Liver (tissue), 3 donors: Measurements from ENCODE around the gene TMEM126B.
"Not testable (repeated sequence)": the region's sequence is repeated elsewhere in the genome, so short reads cannot be mapped to it uniquely, and the experiment has no call there.

Experiments used
- EGR1 ChIP-seq, 2 donors: IDR thresholded peaks; 2 replicates each; pipeline ENCODE4 v1.6.1; 2016 to 2018; ENCODE audit warnings: antibody characterized with exemption in 2 of 2, low read depth in 2 of 2
- HNF4A ChIP-seq, 2 donors: conservative IDR thresholded peaks; 2 replicates each; pipeline ENCODE4 v1.6.1; 2016; ENCODE audit warnings: antibody characterized with exemption in 2 of 2, mild to moderate bottlenecking in 2 of 2
- JUND ChIP-seq, 2 donors: IDR thresholded peaks; 2 replicates each; pipeline ENCODE4 v1.6.1; 2016; ENCODE audit warnings: antibody characterized with exemption in 2 of 2
- RAD21 ChIP-seq, 2 donors: IDR thresholded peaks; 2 replicates each; pipeline ENCODE4 v1.6.1; 2016; ENCODE audit warnings: antibody characterized with exemption in 2 of 2, mild to moderate bottlenecking in 2 of 2
- SP1 ChIP-seq: IDR thresholded peaks from 2 replicates; pipeline ENCODE4 v1.6.1; 2018; ENCODE audit warnings: antibody characterized with exemption, mild to moderate bottlenecking
- TAF1 ChIP-seq: conservative IDR thresholded peaks from 2 replicates; pipeline ENCODE4 v1.6.1; 2016; ENCODE audit warnings: antibody characterized with exemption, mild to moderate bottlenecking
- TF ChIP-seq, protein P1 (sequence below): IDR thresholded peaks from 2 replicates; pipeline ENCODE4 v1.6.1; 2016; ENCODE audit warnings: antibody characterized with exemption, mild to moderate bottlenecking
- TF ChIP-seq, protein P2 (sequence below): fragments of 150-350 bp; IDR thresholded peaks from 2 replicates; pipeline ENCODE4 v1.5.1; 2017; ENCODE audit warnings: improper control_type of control experiment, low read depth, low read length; ENCODE audit not compliant: missing input control
- TF ChIP-seq, protein P3 (sequence below): IDR thresholded peaks from 2 replicates; pipeline ENCODE4 v1.6.1; 2016; ENCODE audit warnings: antibody characterized with exemption
- donor health status: healthy.
- donor health status: healthy.

DNA sequence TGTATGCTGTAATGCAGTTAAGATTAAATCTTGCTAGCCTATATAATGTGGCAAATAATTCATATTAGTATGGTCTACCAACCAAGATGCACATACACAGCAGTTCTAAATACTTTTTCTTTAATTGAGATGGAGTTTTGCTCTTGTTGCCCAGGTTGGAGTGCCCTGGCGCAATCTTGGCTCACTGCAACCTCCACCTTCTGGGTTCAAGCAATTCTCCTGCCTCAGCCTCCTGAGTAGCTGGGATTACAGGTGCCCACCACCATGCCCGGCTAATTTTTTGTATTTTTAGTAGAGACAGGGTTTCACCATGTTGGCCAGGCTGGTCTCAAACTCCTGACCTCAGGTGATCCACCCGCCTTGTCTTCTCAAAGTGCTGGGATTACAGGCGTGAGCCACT lies 25.9 kb downstream of the TMEM126B start:
- TF ChIP-seq, protein P1, sequence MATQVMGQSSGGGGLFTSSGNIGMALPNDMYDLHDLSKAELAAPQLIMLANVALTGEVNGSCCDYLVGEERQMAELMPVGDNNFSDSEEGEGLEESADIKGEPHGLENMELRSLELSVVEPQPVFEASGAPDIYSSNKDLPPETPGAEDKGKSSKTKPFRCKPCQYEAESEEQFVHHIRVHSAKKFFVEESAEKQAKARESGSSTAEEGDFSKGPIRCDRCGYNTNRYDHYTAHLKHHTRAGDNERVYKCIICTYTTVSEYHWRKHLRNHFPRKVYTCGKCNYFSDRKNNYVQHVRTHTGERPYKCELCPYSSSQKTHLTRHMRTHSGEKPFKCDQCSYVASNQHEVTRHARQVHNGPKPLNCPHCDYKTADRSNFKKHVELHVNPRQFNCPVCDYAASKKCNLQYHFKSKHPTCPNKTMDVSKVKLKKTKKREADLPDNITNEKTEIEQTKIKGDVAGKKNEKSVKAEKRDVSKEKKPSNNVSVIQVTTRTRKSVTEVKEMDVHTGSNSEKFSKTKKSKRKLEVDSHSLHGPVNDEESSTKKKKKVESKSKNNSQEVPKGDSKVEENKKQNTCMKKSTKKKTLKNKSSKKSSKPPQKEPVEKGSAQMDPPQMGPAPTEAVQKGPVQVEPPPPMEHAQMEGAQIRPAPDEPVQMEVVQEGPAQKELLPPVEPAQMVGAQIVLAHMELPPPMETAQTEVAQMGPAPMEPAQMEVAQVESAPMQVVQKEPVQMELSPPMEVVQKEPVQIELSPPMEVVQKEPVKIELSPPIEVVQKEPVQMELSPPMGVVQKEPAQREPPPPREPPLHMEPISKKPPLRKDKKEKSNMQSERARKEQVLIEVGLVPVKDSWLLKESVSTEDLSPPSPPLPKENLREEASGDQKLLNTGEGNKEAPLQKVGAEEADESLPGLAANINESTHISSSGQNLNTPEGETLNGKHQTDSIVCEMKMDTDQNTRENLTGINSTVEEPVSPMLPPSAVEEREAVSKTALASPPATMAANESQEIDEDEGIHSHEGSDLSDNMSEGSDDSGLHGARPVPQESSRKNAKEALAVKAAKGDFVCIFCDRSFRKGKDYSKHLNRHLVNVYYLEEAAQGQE, result not testable (repeated sequence)
- TF ChIP-seq, protein P2, sequence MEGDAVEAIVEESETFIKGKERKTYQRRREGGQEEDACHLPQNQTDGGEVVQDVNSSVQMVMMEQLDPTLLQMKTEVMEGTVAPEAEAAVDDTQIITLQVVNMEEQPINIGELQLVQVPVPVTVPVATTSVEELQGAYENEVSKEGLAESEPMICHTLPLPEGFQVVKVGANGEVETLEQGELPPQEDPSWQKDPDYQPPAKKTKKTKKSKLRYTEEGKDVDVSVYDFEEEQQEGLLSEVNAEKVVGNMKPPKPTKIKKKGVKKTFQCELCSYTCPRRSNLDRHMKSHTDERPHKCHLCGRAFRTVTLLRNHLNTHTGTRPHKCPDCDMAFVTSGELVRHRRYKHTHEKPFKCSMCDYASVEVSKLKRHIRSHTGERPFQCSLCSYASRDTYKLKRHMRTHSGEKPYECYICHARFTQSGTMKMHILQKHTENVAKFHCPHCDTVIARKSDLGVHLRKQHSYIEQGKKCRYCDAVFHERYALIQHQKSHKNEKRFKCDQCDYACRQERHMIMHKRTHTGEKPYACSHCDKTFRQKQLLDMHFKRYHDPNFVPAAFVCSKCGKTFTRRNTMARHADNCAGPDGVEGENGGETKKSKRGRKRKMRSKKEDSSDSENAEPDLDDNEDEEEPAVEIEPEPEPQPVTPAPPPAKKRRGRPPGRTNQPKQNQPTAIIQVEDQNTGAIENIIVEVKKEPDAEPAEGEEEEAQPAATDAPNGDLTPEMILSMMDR, result not testable (repeated sequence)
- not testable (repeated sequence) for TF ChIP-seq TAF1; HNF4A (conservative IDR thresholded peaks at IDR 0.05); JUND (IDR thresholded peaks at IDR 0.05); RAD21 (IDR thresholded peaks at IDR 0.05); SP1; EGR1 (IDR thresholded peaks at IDR 0.05; ENCODE audit: low read depth in 2 of 2)
- TF ChIP-seq, protein P3, sequence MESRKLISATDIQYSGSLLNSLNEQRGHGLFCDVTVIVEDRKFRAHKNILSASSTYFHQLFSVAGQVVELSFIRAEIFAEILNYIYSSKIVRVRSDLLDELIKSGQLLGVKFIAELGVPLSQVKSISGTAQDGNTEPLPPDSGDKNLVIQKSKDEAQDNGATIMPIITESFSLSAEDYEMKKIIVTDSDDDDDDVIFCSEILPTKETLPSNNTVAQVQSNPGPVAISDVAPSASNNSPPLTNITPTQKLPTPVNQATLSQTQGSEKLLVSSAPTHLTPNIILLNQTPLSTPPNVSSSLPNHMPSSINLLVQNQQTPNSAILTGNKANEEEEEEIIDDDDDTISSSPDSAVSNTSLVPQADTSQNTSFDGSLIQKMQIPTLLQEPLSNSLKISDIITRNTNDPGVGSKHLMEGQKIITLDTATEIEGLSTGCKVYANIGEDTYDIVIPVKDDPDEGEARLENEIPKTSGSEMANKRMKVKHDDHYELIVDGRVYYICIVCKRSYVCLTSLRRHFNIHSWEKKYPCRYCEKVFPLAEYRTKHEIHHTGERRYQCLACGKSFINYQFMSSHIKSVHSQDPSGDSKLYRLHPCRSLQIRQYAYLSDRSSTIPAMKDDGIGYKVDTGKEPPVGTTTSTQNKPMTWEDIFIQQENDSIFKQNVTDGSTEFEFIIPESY, result not testable (repeated sequence)
